Lung (tissue), 12 donors: ENCODE results near the gene KRTAP9-2. TPM values are rescaled to one million over a fixed set of nuclear protein-coding genes. Genes with fewer than 3 reads are reported as not detected.
"Not testable (repeated sequence)": the region's sequence is repeated elsewhere in the genome, so short reads cannot be mapped to it uniquely, and the experiment has no call there.

Source experiments
- ATAC-seq: fragments of 200-7000 bp; cut with Tn5 transposase; one replicate; pipeline ENCODE4 v1.9.1; 2020; ENCODE audit warnings: moderate number of reproducible peaks; ENCODE audit not compliant: insufficient read depth, low FRiP score
- DNase-seq, 3 donors: peaks; one replicate each; pipeline ENCODE4 v3.0.0-alpha.2; 2013 to 2017
- H3K27ac ChIP-seq, 2 donors: one replicate each; pipeline ENCODE4 v1.5.1; 2013; ENCODE audit warnings: mild to moderate bottlenecking in 2 of 2, moderate library complexity in 2 of 2, control low read depth in 1 of 2, inconsistent platforms in 1 of 2, low read depth in 1 of 2, low read length in 1 of 2
- H3K27me3 ChIP-seq, 3 donors: one replicate each; pipeline ENCODE4 v1.5.1; 2013; ENCODE audit warnings: low read length in 2 of 3; ENCODE audit not compliant: control insufficient read depth in 3 of 3, insufficient read depth in 3 of 3
- H3K36me3 ChIP-seq, 4 donors: one replicate each; pipeline ENCODE4 v1.5.1; 2013; ENCODE audit warnings: low read length in 4 of 4, mild to moderate bottlenecking in 1 of 4, moderate library complexity in 1 of 4; ENCODE audit not compliant: control insufficient read depth in 4 of 4, insufficient read depth in 4 of 4
- H3K4me1 ChIP-seq, 5 donors: one replicate each; pipeline ENCODE4 v1.5.1; 2013; ENCODE audit warnings: low read length in 5 of 5, mild to moderate bottlenecking in 2 of 5, moderate library complexity in 1 of 5; ENCODE audit not compliant: control insufficient read depth in 5 of 5, insufficient read depth in 5 of 5
- H3K4me3 ChIP-seq: one replicate; pipeline ENCODE4 v1.5.1; 2013; ENCODE audit warnings: mild to moderate bottlenecking, control low read depth, moderate library complexity
- H3K9ac ChIP-seq, 2 donors: one replicate each; pipeline ENCODE4 v1.5.1; 2013; ENCODE audit warnings: low read length in 2 of 2, control low read depth in 1 of 2; ENCODE audit not compliant: insufficient read depth in 1 of 2
- H3K9me3 ChIP-seq, 4 donors: one replicate each; pipeline ENCODE4 v1.5.1; 2013; ENCODE audit warnings: low read length in 3 of 4, mild to moderate bottlenecking in 1 of 4, moderate library complexity in 1 of 4; ENCODE audit not compliant: control insufficient read depth in 4 of 4, insufficient read depth in 3 of 4
- WGBS, 2 donors: extraction: QIAGEN DNeasy Blood & Tissue Kit; methylation state at CpG; one replicate each; pipeline ENCODE4 v1.1.7; 2013; 5-methylcytosine and 5-hydroxymethylcytosine counted together
- polyA plus RNA-seq, 2 donors: library from polyadenylated mRNA; stranded (reverse); fragments of 200-250 nt; gene quantifications; one replicate each; pipeline ENCODE4 v1.2.1, GENCODE V29; 2013
- total RNA-seq, 2 donors: library from RNA; depleted of rRNA in 1 of 2; stranded (reverse); fragments of >200 nt in 1 of 2; gene quantifications; one replicate each; pipeline ENCODE4 v1.2.1, GENCODE V29; 2014 to 2021
- TF ChIP-seq, protein P1 (sequence below): IDR thresholded peaks from 2 replicates; pipeline ENCODE4 v1.5.1; 2012; ENCODE audit warnings: mild to moderate bottlenecking; ENCODE audit errors: control extremely low read depth, extremely low read depth
- donor health status: control.
- donor health status: control.
- donor health status: Bipolar disorder and iron deficiency.
- donor health status: healthy.
- donor health status: DM: yes; HTN: yes; CAD: no.

KRTAP9-2 gene
- total and polyA plus RNA-seq, 4 donors: not detected

DNA sequence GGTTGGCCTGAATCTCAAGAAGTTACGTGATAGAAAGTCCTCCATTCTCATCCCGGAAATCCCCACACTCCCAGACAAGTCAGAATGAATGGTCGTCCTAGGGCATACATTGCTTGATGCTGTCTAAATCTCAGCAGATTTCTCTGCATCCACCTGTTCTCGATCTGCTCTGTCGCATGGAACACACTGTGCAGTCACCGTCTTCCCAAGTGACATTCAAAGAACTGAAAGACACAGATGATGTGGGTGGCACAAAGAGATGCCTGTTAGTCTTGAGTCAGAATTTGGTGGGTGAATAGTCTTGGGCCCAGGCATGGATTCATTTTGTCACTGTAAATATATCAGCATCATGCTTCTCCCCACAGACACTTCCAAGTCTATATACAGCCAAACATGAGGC lies 5.3 kb downstream of the KRTAP9-2 start:
- DNase-seq (no peak), ATAC-seq (no peak)
- TF ChIP-seq, protein P1, sequence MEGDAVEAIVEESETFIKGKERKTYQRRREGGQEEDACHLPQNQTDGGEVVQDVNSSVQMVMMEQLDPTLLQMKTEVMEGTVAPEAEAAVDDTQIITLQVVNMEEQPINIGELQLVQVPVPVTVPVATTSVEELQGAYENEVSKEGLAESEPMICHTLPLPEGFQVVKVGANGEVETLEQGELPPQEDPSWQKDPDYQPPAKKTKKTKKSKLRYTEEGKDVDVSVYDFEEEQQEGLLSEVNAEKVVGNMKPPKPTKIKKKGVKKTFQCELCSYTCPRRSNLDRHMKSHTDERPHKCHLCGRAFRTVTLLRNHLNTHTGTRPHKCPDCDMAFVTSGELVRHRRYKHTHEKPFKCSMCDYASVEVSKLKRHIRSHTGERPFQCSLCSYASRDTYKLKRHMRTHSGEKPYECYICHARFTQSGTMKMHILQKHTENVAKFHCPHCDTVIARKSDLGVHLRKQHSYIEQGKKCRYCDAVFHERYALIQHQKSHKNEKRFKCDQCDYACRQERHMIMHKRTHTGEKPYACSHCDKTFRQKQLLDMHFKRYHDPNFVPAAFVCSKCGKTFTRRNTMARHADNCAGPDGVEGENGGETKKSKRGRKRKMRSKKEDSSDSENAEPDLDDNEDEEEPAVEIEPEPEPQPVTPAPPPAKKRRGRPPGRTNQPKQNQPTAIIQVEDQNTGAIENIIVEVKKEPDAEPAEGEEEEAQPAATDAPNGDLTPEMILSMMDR: no peak
- WGBS, 2 donors: 89% methylated on average over 6 of the region's 6 CpGs
- Histone ChIP-seq H3K4me3 (no peak overlapping the region), H3K9me3 (no peaks in the 10 kb centered on the region), H3K9ac (no peak overlapping the region), H3K4me1 (no peaks in the 10 kb centered on the region), H3K27me3 (peaks cover 0 to 10% (median 0%) of the 10 kb centered on the region in 3 donors), H3K27ac (no peak overlapping the region), H3K36me3 (no peaks in the 10 kb centered on the region)

DNA sequence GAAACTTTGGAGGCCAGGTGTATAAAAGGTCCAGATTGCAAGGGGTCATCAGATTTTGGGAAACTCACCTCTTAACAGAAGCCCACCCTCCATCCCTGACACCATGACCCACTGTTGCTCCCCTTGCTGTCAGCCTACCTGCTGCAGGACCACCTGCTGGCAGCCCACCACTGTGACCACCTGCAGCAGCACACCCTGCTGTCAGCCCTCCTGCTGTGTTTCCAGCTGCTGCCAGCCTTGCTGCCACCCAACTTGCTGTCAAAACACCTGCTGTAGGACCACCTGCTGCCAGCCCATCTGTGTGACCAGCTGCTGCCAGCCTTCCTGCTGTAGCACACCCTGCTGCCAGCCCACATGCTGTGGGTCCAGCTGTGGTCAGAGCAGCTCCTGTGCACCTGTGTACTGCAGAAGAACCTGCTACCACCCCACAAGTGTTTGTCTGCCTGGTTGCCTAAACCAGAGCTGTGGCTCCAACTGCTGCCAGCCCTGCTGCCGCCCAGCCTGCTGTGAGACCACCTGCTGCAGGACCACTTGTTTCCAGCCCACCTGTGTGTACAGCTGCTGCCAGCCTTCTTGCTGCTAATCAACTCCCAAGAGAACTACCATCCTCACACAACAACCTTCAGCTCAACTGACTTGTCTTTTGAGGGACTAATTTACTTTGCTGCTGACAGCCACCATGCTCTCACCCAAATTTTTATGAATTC lies 6.1 kb downstream of the KRTAP9-2 start, which contains the start of gene KRTAP9-3:
TSS of gene KRTAP9-3 (plus strand) at position 51 of the 707 bp plus-strand sequence. CDS start at position 104, 53 bp downstream.
- H3K27ac ChIP-seq, H3K9me3 ChIP-seq, DNase-seq, H3K36me3 ChIP-seq, H3K27me3 ChIP-seq, H3K9ac ChIP-seq, ATAC-seq, H3K4me1 ChIP-seq, H3K4me3 ChIP-seq: not testable (repeated sequence)
- 80 to 83% methylated on average over 1 of the region's 1 CpG for WGBS, 2 donors

DNA sequence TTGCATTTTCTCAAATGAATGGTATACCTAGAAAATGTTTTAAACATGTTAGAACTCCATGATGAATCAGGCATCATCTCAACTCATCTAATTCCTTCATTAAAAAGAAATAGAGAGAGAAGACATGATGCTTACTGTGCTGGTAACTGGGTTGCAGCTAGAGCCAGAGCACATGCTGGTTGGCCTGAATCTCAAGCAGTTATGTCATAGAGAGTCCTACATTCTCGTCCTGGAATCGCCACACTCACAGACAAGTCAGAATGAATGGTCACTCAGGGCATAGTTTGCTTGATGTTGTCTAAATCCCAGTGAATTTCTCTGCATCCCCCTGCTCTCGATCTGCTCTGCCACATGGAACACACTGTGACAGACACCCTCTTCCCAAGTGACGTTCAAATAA lies 10.7 kb downstream of the KRTAP9-2 start:
- not testable (repeated sequence) for H3K4me3 ChIP-seq, H3K27ac ChIP-seq, H3K4me1 ChIP-seq, DNase-seq, H3K27me3 ChIP-seq, H3K9me3 ChIP-seq, H3K9ac ChIP-seq, ATAC-seq, H3K36me3 ChIP-seq
- WGBS, 2 donors: 72 to 77% methylated on average over 4 of the region's 4 CpGs

DNA sequence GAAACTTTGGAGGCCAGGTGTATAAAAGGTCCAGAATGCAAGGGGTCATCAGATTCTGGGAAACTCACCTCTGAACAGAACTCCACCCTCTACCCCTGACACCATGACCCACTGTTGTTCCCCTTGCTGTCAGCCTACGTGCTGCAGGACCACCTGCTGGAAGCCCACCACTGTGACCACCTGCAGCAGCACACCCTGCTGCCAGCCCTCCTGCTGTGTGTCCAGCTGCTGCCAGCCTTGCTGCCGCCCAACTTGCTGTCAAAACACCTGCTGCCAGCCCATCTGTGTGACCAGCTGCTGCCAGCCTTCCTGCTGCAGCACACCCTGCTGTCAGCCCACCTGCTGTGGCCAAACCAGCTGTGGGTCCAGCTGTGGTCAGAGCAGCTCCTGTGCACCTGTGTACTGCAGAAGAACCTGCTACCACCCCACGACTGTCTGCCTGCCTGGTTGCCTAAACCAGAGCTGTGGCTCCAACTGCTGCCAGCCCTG lies 11.5 kb downstream of the KRTAP9-2 start, which contains the start of gene KRTAP9-8:
TSS of gene KRTAP9-8 (plus strand) at position 51 of the 489 bp plus-strand sequence. CDS start at position 104, 53 bp downstream.
- ATAC-seq, H3K4me1 ChIP-seq, H3K9me3 ChIP-seq, H3K27me3 ChIP-seq, DNase-seq, H3K27ac ChIP-seq, H3K4me3 ChIP-seq, H3K9ac ChIP-seq, H3K36me3 ChIP-seq: not testable (repeated sequence)
- 46 to 53% methylated on average over 3 of the region's 3 CpGs for WGBS, 2 donors

DNA sequence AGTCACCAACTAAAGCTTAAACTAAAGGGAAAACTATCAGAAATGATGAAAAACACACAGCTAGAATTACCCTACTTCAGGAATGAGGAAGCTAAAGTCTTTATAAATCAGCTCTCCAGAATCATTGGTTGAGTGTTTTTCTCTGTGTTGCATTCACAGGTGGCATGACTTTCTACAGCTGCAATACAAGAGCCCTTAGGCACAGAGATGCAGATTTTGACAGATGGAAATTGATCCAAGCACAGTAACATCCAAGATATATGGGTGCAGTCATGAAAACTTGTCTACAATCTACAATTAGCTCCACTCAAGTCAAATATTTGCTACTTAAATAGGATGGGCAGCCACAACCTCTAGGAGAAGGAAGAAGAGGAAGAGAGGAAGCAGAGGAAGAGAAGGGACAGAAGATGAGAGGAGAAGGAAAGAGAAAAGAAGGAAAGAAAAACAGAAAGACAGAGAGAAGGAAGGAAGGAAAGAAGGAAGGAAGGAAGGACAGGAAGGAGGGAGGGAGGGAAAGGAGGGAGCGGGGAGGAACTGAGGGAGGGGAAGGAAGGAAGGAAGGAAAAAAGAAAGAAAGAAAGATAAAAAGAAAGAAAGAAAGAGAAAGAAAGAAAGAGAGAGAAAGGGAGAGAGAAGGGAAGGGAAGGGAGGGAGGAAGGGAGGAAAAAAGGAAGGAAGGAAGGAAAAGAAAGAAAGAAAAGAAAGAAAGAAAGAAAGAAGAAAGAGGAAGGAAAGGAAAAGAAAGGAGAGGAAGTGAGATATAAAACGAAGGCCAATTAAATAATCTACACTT lies 20.7 kb downstream of the KRTAP9-2 start:
- H3K4me1 ChIP-seq, H3K36me3 ChIP-seq, DNase-seq, H3K9ac ChIP-seq, H3K27me3 ChIP-seq, H3K4me3 ChIP-seq, H3K27ac ChIP-seq, ATAC-seq, H3K9me3 ChIP-seq: not testable (repeated sequence)
- 47 to 62% methylated on average over 2 of the region's 2 CpGs for WGBS, 2 donors

DNA sequence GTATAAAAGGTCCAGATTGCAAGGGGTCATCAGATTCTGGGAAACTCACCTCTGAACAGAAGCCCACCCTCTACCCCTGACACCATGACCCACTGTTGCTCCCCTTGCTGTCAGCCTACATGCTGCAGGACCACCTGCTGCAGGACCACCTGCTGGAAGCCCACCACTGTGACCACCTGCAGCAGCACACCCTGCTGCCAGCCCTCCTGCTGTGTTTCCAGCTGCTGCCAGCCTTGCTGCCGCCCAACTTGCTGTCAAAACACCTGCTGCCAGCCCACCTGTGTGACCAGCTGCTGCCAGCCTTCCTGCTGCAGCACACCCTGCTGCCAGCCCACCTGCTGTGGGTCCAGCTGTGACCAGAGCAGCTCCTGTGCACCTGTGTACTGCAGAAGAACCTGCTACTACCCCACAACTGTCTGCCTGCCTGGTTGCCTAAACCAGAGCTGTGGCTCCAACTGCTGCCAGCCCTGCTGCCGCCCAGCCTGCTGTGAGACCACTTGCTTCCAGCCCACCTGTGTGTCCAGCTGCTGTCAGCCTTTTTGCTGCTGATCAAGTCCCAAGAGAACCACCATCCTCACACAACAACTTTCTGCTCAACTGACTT lies 23.3 kb downstream of the KRTAP9-2 start, which contains the start of gene KRTAP9-4:
TSS of gene KRTAP9-4 (plus strand) at position 51 of the 604 bp plus-strand sequence. CDS start at position 85, 34 bp downstream.
- H3K4me3 ChIP-seq, ATAC-seq, H3K9me3 ChIP-seq, H3K27ac ChIP-seq, DNase-seq, H3K36me3 ChIP-seq, H3K4me1 ChIP-seq, H3K9ac ChIP-seq, H3K27me3 ChIP-seq: not testable (repeated sequence)
- WGBS, 2 donors: 67 to 77% methylated on average over 2 of the region's 2 CpGs
